T-helper 17 cell (primary cell): ENCODE data around the gene RRP1. TPM values are rescaled to one million over a fixed set of nuclear protein-coding genes. Genes with fewer than 3 reads are reported as not detected.
A peak's percentile ranks its signal among the peaks of the same experiment; 100 is the strongest.

Experiments
- ATAC-seq: fragments of 150-1000 bp; cut with Tn5 transposase; 2 replicates; pipeline ENCODE4 v1.10.0; 2021; ENCODE audit warnings: mild to moderate bottlenecking, moderate library complexity
- DNase-seq, 3 donors: peaks; one replicate each; pipeline versions ENCODE4 v3.0.0 to v3.0.0-alpha.2; 2020 to 2021
- H3K9me3 ChIP-seq: one replicate; pipeline ENCODE4 v1.7.0; 2013; ENCODE audit warnings: low read length, mild to moderate bottlenecking; ENCODE audit not compliant: control insufficient read depth, poor library complexity, severe bottlenecking
- H3K27ac Mint-ChIP-seq: one replicate; pipeline ENCODE4 v1.8.0; 2022; ENCODE audit warnings: mild to moderate bottlenecking, moderate library complexity, mixed read lengths
- H3K27me3 Mint-ChIP-seq: one replicate; pipeline ENCODE4 v1.8.0; 2022; ENCODE audit warnings: mixed read lengths
- H3K36me3 Mint-ChIP-seq: one replicate; pipeline ENCODE4 v1.8.0; 2022; ENCODE audit warnings: low read depth, mixed read lengths
- H3K4me1 Mint-ChIP-seq: one replicate; pipeline ENCODE4 v1.8.0; 2022; ENCODE audit warnings: mild to moderate bottlenecking, mixed read lengths
- H3K4me3 Mint-ChIP-seq: one replicate; pipeline ENCODE4 v1.8.0; 2022; ENCODE audit warnings: mild to moderate bottlenecking, moderate library complexity, mixed read lengths
- total RNA-seq, 4 donors: library from RNA in 2 of 4; stranded (reverse) in 2 of 4; gene quantifications; one replicate each; pipeline ENCODE4 v1.2.3 and lab custom pipeline; 2022 to 2026

The RRP1 gene
- total RNA-seq, 2 donors from 2014 or later = 20.5 to 23.2 TPM

DNA sequence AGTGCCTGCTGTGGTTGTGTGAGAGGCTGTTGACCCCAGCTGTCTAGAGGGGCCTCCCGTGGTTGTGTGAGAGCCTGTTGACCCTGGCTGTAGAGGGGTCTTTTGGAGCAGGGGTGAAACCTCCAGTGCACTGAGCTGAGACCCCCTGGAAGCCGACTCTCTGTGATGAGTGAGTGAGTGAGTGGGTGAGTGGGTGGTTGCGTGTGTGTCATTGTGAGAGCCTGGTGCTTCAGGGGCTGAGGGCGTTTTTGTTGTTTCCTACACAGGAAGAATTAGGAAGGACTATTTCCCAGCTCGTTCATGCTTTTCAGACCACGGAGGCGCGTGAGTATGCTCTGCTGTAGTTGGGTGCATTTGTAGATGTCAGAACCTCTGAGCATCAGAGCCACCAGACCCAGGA is 3.0 kb downstream of the RRP1 start:
- H3K27ac Mint-ChIP-seq = peak overlapping the region; percentile 11
- no peak for DNase-seq
- peaks cover 2% of the 10 kb centered on the region for H3K36me3 Mint-ChIP-seq
- H3K27me3 Mint-ChIP-seq = no peaks in the 10 kb centered on the region
- H3K4me3 Mint-ChIP-seq = no peak overlapping the region
- H3K4me1 Mint-ChIP-seq = peaks cover 10% of the 10 kb centered on the region
- no peaks in the 10 kb centered on the region for H3K9me3 ChIP-seq
- ATAC-seq = no peak

DNA sequence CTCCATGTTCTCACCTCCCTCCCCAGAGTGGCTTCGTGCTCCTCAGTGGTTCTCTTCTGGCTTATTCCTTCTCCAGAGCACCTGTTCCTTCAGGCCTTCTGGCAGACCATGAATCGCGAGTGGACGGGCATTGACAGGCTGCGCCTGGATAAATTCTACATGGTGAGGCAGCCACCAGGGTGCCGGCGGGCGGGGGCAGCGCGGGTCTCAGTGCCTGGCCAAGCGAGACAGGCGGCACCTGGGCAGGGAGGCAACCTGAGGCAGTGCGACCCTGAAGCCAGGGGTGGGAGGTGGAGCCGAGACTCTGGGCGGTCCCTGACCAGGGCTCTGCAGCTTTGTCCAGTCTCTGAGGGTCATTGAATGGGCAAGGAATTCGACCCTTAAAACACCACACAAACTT is 3.9 kb downstream of the RRP1 start:
- DNase-seq = no peak
- no peaks in the 10 kb centered on the region for H3K9me3 ChIP-seq
- ATAC-seq = no peak
- Mint-ChIP-seq H3K27ac (no peak overlapping the region), H3K27me3 (no peaks in the 10 kb centered on the region), H3K36me3 (peaks cover 4% of the 10 kb centered on the region), H3K4me3 (no peak overlapping the region), H3K4me1 (peaks cover 10% of the 10 kb centered on the region)

DNA sequence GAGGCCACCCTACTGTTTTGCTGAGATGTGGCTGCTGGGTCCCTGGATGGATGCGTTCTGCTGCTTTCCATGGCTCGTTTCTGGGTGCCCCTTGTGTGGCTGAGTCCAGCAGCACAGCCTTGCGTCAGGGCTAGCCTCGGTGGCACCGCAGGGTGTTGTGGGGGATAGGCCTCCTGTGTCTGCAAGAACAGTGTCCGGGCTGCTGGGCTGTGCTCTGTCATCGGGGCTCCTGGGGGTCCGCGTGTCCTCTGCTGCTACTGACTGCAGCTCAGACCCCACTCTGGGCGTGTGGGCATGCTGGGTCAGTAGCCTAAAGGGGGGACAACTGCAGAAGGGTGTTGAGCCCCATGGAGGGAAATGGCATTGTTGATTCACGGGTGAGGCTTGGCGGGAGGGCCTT is 4.9 kb downstream of the RRP1 start:
- no peaks in the 10 kb centered on the region for H3K9me3 ChIP-seq
- Mint-ChIP-seq H3K27me3 (no peaks in the 10 kb centered on the region), H3K27ac (no peak overlapping the region), H3K4me3 (no peak overlapping the region), H3K36me3 (peaks cover 5% of the 10 kb centered on the region), H3K4me1 (peaks cover 11% of the 10 kb centered on the region)
- ATAC-seq (no peak), DNase-seq (no peak)

DNA sequence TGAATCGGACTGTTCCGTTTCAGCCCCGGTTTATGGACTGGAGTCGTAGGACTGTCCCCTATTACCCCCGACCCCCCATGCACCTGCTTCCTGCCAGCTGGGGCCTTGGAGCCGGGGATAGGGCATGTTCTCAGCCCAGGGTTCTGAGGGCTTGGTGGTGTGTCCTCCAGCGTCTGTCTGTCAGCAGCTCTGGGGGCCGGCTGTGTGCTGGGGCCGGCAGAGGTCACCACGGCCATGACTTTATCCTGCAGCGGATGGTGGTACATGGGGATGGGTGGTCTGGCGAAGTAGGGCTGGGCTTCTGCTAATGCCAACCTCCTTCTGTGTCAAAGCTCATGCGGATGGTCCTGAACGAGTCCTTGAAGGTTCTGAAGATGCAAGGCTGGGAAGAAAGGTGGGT is 5.5 kb downstream of the RRP1 start:
- no peaks in the 10 kb centered on the region for H3K9me3 ChIP-seq
- no peak overlapping the region for H3K27ac Mint-ChIP-seq
- no peak overlapping the region for H3K4me3 Mint-ChIP-seq
- H3K27me3 Mint-ChIP-seq = no peaks in the 10 kb centered on the region
- peaks cover 11% of the 10 kb centered on the region for H3K4me1 Mint-ChIP-seq
- DNase-seq = no peak
- ATAC-seq = no peak
- H3K36me3 Mint-ChIP-seq = peaks cover 5% of the 10 kb centered on the region

DNA sequence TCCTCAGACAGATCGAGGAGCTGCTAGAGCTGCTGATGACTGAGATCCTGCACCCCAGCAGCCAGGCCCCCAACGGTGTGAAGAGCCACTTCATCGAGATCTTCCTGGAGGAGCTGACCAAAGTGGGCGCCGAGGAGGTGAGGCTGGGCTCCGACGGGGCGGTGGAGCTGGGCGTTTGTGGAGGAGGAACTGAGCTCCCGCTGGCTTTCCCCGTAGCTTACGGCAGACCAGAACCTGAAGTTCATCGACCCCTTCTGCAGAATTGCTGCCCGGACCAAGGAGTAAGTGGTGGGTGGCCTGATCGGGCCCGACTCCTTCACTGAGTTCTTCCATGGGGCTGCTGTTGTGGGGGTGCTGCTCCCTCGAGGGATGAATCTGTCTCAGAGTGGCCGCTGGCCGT is 8.0 kb downstream of the RRP1 start:
- H3K27me3 Mint-ChIP-seq = no peaks in the 10 kb centered on the region
- H3K9me3 ChIP-seq = no peaks in the 10 kb centered on the region
- no peak overlapping the region for H3K27ac Mint-ChIP-seq
- no peak for ATAC-seq
- no peak overlapping the region for H3K4me3 Mint-ChIP-seq
- no peak for DNase-seq
- peaks cover 5% of the 10 kb centered on the region for H3K36me3 Mint-ChIP-seq
- peaks cover 4% of the 10 kb centered on the region for H3K4me1 Mint-ChIP-seq

DNA sequence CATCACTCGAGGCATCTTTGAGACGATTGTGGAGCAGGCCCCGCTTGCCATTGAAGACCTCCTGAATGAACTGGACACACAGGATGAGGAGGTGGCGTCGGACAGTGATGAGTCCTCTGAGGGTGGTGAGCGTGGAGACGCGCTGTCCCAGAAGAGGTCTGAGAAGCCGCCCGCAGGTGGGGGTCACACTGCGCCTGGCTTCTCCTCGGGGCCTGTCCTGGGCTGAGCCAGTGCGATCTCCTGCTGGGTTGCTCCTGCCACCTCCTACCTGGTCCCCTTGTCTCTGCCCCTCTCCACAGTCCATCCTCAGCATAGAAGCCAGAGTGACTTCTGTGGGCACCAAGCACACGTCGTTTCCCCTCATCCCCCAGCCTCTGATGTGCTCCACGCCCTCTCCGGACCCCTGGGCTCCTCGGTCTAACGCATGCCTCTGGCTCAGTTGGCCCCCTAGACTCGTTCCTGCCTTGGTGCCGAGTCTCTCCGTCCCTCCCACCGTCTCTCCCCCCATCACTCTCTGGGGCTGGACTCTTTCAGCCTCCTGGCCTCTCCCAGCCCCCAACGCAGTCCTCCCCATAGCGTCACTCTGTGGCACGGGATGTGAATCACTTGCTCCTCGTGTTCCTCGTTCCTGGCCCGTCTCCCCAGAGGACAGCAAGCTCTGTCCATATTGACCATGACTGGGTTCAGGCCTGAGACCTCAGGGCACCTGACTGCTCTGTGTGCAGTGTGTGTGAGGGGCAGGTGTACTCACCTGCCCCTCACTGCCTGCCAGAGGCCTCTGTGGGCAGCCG is 8.7 kb downstream of the RRP1 start:
- H3K36me3 Mint-ChIP-seq = peaks cover 5% of the 10 kb centered on the region
- H3K9me3 ChIP-seq = no peaks in the 10 kb centered on the region
- ATAC-seq (no peak), DNase-seq (no peak)
- H3K27me3 Mint-ChIP-seq = no peaks in the 10 kb centered on the region
- H3K4me3 Mint-ChIP-seq = no peak overlapping the region
- no peak overlapping the region for H3K27ac Mint-ChIP-seq
- H3K4me1 Mint-ChIP-seq = peaks cover 4% of the 10 kb centered on the region

DNA sequence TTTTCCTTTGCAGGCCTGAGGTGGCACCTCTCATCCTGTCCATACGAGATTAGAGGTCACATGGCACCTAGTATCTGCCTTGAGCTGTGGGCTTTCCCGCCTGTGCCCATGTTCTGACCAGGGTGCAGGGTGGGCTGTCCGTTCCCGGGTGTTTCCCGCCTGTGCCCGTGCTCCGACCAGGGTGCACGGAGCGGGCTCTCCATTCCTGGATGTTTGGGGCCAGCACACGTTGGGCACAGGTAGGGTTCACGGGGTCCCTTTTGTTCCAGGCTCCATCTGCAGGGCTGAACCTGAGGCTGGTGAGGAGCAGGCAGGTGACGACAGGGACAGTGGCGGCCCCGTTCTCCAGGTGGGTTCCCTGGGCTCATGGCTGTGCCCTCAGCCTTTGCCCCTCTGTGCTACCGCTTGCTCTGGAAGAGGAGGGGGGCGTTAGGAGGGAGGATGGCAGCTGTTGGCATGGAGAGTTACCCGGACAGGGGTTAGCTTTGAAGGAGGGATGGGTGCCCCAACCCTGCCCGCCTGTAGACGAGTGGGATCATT is 10.0 kb downstream of the RRP1 start:
- peaks cover 4% of the 10 kb centered on the region for H3K4me1 Mint-ChIP-seq
- DNase-seq = no peak
- H3K36me3 Mint-ChIP-seq = peaks cover 5% of the 10 kb centered on the region
- no peaks in the 10 kb centered on the region for H3K9me3 ChIP-seq
- H3K27ac Mint-ChIP-seq = peak overlapping the region; percentile 14
- no peak overlapping the region for H3K4me3 Mint-ChIP-seq
- H3K27me3 Mint-ChIP-seq = no peaks in the 10 kb centered on the region
- no peak for ATAC-seq

DNA sequence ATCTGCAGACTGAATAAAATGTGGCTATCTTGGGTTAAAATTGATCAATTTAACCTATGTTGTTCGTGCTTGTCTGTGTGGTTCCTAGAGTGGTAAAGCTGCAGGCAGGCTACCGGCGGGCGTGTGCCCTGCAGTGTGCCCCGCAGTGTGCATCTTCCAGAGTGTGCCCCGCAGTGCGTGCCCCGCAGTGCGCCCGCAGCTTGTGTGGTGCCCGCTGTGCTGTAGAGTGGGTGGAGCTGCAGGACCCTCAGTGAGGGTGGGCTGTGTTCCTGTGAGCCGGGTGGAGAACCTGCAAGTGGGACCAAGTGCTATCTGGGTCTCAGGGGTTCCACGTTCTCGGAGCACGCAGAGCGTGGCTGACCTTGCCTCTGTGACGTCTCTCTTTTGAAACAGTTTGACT is 10.7 kb downstream of the RRP1 start:
- H3K4me3 Mint-ChIP-seq = no peak overlapping the region
- peaks cover 4% of the 10 kb centered on the region for H3K4me1 Mint-ChIP-seq
- no peaks in the 10 kb centered on the region for H3K9me3 ChIP-seq
- ATAC-seq (no peak), DNase-seq (no peak)
- H3K36me3 Mint-ChIP-seq = peaks cover 4% of the 10 kb centered on the region
- peak overlapping the region; percentile 14 for H3K27ac Mint-ChIP-seq
- H3K27me3 Mint-ChIP-seq = no peaks in the 10 kb centered on the region

DNA sequence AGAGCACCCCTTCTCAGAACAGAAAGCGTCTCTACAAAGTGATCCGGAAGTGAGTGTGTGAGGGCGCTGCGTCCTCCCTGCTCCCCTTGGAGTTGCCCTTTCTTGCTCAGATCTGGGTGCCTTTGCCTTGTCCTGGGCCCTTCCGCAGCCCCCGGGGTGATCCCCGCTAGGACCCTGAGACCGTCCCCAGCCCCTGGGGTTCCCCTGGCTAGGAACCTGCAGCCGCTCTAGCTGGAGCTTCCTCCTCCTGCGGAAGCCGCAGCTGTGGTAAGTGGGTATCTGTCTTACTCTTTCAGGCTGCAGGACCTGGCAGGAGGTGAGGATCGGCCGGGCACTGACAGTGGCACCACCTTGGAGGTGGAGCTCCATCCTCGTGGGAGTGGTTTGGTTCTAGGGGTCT is 11.2 kb downstream of the RRP1 start:
- Mint-ChIP-seq H3K4me3 (no peak overlapping the region), H3K4me1 (peaks cover 4% of the 10 kb centered on the region), H3K27ac (peak overlapping the region; percentile 14), H3K36me3 (peaks cover 2% of the 10 kb centered on the region), H3K27me3 (no peaks in the 10 kb centered on the region)
- DNase-seq (no peak), ATAC-seq (no peak)
- H3K9me3 ChIP-seq = no peaks in the 10 kb centered on the region

DNA sequence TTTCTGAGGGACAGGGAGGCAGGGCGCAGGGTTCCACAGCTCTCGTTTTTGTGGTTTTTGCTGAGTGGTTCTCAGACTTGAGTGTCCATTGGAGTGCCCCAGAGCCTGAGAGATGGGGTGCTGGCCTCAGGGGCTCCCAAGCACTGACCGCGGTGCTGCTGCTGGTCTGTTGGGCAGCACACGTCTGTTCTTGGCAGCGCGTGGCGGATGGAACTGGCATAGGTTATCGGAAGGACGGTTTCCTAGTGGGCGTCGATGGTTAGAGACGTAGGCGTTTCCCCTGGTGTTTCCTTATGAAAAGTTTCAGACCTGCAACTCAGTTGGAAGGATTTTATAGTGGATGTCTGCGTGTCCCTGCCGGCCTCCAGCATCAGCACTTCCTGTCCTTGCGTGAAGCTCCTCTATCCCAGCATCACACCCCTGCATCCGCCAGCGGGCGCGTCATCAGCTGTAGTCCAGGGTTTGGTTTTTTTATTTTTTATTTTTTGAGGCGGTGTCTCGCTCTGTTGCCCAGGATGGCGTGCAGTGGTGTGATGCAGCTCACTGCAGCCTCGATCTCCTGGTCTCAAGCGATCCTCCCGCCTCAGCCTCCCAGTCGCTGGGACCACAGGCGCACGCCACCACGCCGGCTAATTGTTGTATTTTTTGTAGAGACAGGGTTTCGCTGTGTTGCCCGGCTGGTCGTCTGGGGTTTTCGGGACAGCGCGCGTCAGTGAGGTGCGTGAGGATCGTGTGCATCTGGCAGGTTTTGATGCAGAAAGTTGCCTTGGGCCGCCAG is 11.8 kb downstream of the RRP1 start:
- Mint-ChIP-seq H3K4me1 (peaks cover 4% of the 10 kb centered on the region), H3K4me3 (no peak overlapping the region), H3K27me3 (no peaks in the 10 kb centered on the region), H3K27ac (peak overlapping the region; percentile 14), H3K36me3 (peaks cover 2% of the 10 kb centered on the region)
- no peaks in the 10 kb centered on the region for H3K9me3 ChIP-seq
- DNase-seq = no peak
- ATAC-seq = no peak

DNA sequence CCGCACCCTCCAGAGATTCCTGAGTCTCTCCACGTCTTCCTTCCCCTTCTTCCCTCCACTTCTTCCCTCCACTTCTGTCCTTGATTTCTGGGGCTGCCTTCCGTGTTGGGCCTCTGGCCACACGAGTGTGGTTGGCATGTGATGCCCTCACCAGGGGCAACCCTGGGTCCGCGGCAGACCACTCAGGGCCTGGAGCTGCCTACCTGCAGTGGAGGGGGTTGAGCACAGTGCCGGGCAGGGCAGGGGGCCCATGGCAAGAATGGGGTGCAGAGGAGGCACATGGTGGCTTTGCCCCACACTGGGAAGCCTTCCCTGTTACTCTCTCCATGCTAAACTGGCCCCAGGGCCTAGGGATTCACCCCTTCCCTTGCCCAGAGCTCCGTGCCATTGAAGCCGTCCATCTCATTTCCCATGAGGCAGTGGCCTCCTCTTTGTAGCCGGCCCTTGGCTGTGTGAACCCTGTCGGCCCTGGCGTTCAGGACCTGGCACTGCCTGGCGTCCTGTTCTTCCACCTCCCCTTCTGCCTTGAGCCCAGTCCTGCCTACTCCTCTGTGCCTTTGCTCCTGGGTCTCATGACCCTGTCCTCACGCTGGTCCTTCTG is 13.4 kb downstream of the RRP1 start:
- H3K9me3 ChIP-seq = no peaks in the 10 kb centered on the region
- peaks cover 2% of the 10 kb centered on the region for H3K36me3 Mint-ChIP-seq
- DNase-seq = no peak
- ATAC-seq = no peak
- H3K4me1 Mint-ChIP-seq = peaks cover 4% of the 10 kb centered on the region
- H3K4me3 Mint-ChIP-seq = no peak overlapping the region
- no peak overlapping the region for H3K27ac Mint-ChIP-seq
- no peaks in the 10 kb centered on the region for H3K27me3 Mint-ChIP-seq

DNA sequence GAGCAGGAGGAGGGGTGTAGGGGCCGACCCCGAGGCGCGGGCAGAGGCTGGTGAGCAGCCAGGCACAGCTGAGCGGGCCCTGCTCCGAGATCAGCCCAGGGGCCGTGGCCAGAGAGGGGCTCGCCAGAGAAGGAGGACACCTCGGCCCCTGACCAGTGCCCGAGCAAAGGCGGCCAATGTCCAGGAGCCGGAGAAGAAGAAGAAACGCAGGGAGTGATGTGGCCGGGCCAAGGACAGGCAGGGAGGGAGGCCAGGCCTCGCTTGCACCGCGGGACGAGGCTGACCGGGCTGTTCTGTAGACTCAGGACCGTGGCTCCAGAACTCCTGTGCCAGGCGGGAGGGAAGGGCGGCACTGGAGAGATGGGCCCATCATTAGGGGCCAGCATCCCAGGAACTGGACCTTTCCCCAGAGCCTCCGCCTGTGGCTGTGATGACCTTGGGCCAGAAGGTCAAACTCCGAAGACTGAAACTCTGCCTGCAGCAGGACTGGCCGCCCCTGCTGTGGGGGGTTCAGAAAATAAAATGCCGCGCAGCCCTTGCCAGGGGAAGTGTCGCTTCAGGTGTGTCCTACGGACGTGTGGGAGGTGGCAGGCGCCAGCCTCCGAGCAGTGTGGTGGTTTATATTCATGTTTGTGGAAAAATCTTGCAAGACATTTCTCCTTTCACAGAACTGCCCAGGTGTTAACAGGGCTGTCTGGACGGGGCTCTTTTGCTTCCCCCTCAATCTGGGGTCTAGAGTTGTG is 14.4 kb downstream of the RRP1 start:
- H3K4me3 Mint-ChIP-seq = no peak overlapping the region
- no peaks in the 10 kb centered on the region for H3K27me3 Mint-ChIP-seq
- no peak overlapping the region for H3K27ac Mint-ChIP-seq
- H3K36me3 Mint-ChIP-seq = no peaks in the 10 kb centered on the region
- no peaks in the 10 kb centered on the region for H3K9me3 ChIP-seq
- peaks cover 2% of the 10 kb centered on the region for H3K4me1 Mint-ChIP-seq
- no peak for DNase-seq
- no peak for ATAC-seq
